Measurements from ENCODE around the gene PCDHGB4. TPM values are rescaled to one million over a fixed set of nuclear protein-coding genes. Genes with fewer than 3 reads are reported as not detected.
"Not testable (repeated sequence)": the region's sequence is repeated elsewhere in the genome, so short reads cannot be mapped to it uniquely, and the experiment has no call there.

Gene PCDHGB4
- total RNA-seq, 1 donor, result 0.31 TPM

DNA sequence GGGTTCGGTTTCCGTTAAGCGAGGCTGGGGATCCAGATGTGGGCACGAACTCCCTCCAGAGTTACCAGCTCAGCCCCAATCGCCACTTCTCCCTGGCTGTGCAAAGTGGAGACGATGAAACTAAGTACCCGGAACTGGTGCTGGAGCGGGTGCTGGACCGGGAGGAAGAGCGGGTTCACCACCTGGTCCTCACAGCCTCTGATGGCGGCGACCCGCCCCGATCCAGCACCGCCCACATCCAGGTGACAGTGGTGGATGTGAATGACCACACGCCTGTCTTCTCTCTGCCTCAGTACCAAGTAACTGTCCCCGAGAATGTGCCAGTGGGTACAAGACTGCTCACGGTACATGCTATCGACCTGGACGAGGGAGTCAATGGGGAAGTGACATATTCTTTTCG, 4.2 kb upstream of the PCDHGB4 start:
- H3K27me3 ChIP-seq (ENCODE audit: insufficient read depth, low read length), result peaks cover 84% of the 10 kb centered on the region
- H3K9me3 ChIP-seq (ENCODE audit: low read depth, low read length), result peaks cover 8% of the 10 kb centered on the region
- no peaks in the 10 kb centered on the region for H3K4me1 ChIP-seq (ENCODE audit: insufficient read depth, low read length)
- no peak overlapping the region for H3K4me3 ChIP-seq (ENCODE audit: low read length)

DNA sequence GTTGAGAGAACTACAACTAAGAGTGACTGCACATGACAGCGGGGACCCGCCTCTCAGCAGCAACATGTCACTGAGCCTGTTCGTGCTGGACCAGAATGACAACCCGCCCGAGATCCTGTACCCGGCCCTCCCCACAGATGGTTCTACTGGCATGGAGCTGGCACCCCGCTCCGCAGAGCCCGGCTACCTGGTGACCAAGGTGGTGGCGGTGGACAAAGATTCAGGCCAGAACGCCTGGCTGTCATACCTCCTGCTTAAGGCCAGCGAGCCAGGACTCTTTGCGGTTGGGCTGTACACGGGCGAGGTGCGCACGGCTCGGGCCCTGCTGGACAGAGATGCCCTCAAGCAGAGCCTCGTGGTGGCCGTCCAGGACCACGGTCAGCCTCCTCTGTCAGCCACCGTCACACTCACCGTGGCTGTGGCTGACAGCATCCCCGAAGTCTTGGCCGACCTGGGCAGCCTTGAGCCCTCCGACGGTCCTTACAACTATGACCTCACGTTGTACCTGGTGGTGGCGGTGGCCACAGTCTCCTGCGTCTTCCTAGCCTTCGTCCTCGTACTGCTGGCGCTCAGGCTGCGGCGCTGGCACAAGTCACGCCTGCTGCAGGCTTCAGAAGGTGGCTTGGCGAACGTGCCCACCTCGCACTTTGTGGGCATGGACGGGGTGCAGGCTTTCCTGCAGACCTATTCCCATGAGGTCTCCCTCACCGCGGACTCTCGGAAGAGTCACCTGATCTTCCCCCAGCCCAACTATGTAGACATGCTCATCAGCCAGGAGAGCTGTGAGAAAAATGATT, 2.8 kb upstream of the PCDHGB4 start:
- Histone ChIP-seq H3K4me3 (ENCODE audit: low read length) (no peak overlapping the region), H3K9me3 (ENCODE audit: low read depth, low read length) (peaks cover 8% of the 10 kb centered on the region), H3K27me3 (ENCODE audit: insufficient read depth, low read length) (peaks cover 89% of the 10 kb centered on the region), H3K4me1 (ENCODE audit: insufficient read depth, low read length) (no peaks in the 10 kb centered on the region)

DNA sequence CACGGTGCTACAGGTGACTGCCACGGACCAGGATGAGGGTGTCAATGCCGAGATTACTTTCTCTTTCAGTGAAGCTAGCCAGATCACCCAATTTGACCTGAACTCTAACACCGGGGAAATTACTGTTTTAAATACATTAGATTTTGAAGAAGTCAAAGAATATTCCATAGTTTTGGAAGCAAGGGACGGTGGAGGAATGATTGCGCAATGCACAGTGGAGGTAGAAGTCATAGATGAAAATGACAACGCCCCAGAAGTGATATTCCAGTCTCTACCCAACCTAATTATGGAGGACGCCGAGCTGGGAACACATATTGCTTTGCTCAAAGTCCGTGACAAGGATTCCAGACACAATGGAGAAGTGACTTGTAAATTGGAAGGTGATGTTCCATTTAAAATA, 1.2 kb downstream of the PCDHGB4 start:
- peaks cover 91% of the 10 kb centered on the region for H3K27me3 ChIP-seq (ENCODE audit: insufficient read depth, low read length)
- no peak overlapping the region for H3K4me3 ChIP-seq (ENCODE audit: low read length)
- no peaks in the 10 kb centered on the region for H3K4me1 ChIP-seq (ENCODE audit: insufficient read depth, low read length)
- peaks cover 9% of the 10 kb centered on the region for H3K9me3 ChIP-seq (ENCODE audit: low read depth, low read length)

DNA sequence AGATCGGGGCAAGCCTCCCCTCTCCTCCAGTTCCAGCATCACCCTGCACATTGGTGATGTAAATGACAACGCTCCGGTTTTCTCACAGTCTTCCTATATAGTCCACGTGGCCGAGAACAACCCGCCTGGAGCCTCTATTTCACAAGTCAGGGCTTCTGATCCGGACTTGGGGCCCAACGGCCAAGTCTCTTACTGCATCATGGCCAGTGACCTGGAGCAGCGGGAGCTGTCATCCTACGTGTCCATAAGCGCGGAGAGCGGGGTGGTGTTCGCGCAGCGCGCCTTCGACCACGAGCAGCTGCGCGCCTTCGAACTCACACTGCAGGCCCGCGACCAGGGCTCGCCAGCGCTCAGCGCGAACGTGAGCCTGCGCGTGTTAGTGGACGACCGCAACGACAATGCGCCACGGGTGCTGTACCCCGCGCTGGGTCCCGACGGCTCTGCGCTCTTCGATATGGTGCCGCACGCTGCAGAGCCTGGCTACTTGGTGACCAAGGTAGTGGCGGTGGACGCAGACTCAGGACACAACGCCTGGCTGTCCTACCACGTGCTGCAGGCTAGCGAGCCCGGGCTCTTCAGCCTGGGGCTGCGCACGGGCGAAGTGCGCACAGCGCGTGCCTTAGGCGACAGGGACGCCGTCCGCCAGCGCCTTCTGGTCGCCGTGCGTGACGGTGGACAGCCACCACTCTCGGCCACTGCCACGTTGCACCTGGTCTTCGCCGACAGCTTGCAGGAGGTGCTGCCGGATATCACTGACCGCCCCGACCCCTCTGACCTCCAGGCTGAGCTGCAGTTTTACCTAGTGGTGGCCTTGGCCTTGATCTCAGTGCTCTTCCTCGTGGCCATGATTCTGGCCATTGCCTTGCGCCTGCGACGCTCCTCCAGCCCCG, 1.9 kb downstream of the PCDHGB4 start:
- H3K4me3 ChIP-seq (ENCODE audit: low read length), result no peak overlapping the region
- no peaks in the 10 kb centered on the region for H3K4me1 ChIP-seq (ENCODE audit: insufficient read depth, low read length)
- H3K9me3 ChIP-seq (ENCODE audit: low read depth, low read length), result peaks cover 12% of the 10 kb centered on the region
- H3K27me3 ChIP-seq (ENCODE audit: insufficient read depth, low read length), result peaks cover 91% of the 10 kb centered on the region

DNA sequence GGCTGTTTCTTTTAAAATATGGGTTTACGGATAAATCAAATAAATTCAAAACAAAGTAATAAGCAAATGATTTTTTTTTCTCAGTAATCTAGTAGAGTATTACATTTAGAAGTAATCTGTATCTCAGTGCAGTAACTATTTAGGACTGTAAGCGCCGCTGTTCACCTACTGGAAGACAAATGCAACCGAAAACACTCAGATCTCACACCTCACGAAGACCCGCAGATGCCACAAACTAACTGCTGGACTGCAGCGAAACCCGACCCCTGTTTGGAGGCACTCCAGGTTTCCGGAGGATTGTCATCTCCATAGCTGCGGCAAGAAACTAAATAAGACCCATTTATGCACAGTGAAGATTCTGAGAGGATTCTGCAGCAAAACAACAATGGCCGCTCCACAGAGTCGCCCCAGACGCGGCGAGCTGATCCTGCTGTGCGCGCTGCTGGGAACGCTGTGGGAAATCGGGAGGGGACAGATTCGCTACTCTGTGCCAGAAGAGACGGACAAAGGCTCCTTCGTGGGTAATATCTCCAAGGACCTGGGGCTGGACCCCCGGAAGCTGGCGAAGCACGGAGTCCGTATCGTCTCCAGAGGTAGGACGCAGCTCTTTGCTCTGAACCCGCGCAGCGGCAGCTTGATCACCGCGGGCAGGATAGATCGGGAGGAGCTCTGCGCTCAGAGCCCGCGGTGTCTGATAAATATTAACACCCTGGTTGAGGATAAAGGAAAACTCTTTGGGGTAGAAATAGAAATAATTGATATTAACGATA, 5.1 kb downstream of the PCDHGB4 start, which contains the start of gene PCDHGA8:
Gene PCDHGA8, plus strand, starts transcription at position 205 of the 770 bp plus-strand sequence. Its CDS starts 181 bp downstream, at position 386.
- Histone ChIP-seq H3K4me1 (ENCODE audit: insufficient read depth, low read length) (no peaks in the 10 kb centered on the region), H3K27me3 (ENCODE audit: insufficient read depth, low read length) (peaks cover 89% of the 10 kb centered on the region), H3K4me3 (ENCODE audit: low read length) (no peak within 1 kb of the TSS), H3K9me3 (ENCODE audit: low read depth, low read length) (peaks cover 17% of the 10 kb centered on the region)

DNA sequence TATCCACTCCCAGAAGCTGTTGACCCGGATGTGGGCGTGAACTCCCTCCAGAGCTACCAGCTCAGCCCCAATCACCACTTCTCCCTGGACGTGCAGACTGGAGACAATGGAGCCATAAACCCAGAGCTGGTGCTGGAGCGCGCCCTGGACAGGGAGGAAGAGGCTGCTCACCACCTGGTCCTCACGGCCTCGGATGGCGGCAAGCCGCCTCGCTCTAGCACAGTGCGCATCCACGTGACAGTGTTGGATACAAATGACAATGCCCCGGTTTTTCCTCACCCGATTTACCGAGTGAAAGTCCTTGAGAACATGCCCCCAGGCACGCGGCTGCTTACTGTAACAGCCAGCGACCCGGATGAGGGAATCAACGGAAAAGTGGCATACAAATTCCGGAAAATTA, 5.8 kb downstream of the PCDHGB4 start:
- peaks cover 90% of the 10 kb centered on the region for H3K27me3 ChIP-seq (ENCODE audit: insufficient read depth, low read length)
- H3K4me3 ChIP-seq (ENCODE audit: low read length), result no peak overlapping the region
- peaks cover 17% of the 10 kb centered on the region for H3K9me3 ChIP-seq (ENCODE audit: low read depth, low read length)
- H3K4me1 ChIP-seq (ENCODE audit: insufficient read depth, low read length), result no peaks in the 10 kb centered on the region

DNA sequence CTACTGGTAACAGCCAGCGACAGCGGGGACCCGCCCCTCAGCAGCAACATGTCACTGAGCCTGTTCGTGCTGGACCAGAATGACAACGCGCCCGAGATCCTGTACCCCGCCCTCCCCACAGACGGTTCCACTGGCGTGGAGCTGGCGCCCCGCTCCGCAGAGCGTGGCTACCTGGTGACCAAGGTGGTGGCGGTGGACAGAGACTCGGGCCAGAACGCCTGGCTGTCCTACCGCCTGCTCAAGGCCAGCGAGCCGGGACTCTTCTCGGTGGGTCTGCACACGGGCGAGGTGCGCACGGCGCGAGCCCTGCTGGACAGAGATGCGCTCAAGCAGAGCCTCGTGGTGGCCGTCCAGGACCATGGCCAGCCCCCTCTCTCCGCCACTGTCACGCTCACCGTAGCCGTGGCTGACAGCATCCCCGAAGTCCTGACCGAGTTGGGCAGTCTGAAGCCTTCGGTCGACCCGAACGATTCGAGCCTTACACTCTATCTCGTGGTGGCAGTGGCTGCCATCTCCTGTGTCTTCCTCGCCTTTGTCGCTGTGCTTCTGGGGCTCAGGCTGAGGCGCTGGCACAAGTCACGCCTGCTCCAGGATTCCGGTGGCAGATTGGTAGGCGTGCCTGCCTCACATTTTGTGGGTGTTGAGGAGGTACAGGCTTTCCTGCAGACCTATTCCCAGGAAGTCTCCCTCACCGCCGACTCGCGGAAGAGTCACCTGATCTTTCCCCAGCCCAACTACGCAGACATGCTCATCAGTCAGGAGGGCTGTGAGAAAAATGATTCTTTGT, 7.1 kb downstream of the PCDHGB4 start:
- H3K9me3 ChIP-seq (ENCODE audit: low read depth, low read length), result peaks cover 17% of the 10 kb centered on the region
- not testable (repeated sequence) for H3K4me3 ChIP-seq (ENCODE audit: low read length); H3K4me1 ChIP-seq (ENCODE audit: insufficient read depth, low read length)
- H3K27me3 ChIP-seq (ENCODE audit: insufficient read depth, low read length), result peaks cover 92% of the 10 kb centered on the region

DNA sequence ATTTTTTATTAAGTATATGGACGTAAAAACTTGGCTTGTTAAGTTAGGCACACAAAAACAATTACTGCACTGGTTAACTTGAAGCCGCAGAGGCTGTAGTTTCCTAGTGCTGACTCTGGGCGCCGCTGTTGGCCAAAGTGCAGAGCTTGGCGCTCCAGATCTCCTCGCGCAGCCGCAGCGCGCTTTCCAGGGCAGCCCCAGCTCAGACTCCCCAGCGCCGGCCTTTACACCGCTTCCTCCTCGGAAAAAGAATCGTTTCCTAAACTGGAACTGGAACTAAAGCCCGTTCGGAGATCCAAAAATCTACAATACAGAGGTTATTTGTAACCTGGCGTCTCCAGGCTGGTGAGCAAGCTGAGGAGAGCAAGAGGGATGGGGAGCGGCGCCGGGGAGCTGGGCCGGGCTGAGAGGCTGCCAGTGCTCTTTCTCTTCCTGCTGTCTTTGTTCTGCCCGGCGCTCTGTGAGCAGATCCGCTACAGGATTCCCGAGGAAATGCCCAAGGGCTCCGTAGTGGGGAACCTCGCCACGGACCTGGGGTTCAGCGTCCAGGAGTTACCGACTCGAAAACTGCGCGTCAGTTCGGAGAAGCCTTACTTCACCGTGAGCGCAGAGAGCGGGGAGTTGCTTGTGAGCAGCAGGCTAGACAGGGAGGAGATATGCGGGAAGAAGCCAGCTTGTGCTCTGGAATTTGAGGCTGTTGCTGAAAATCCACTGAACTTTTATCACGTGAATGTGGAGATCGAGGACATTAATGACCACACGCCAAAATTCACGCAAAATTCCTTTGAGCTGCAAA, 10.5 kb downstream of the PCDHGB4 start, which contains the start of gene PCDHGB5:
Gene PCDHGB5, plus strand, starts transcription at position 192 of the 796 bp plus-strand sequence. Its CDS starts 181 bp downstream, at position 373.
- Histone ChIP-seq H3K27me3 (ENCODE audit: insufficient read depth, low read length) (peaks cover 90% of the 10 kb centered on the region), H3K9me3 (ENCODE audit: low read depth, low read length) (peaks cover 15% of the 10 kb centered on the region)
- not testable (repeated sequence) for H3K4me1 ChIP-seq (ENCODE audit: insufficient read depth, low read length); H3K4me3 ChIP-seq (ENCODE audit: low read length)

DNA sequence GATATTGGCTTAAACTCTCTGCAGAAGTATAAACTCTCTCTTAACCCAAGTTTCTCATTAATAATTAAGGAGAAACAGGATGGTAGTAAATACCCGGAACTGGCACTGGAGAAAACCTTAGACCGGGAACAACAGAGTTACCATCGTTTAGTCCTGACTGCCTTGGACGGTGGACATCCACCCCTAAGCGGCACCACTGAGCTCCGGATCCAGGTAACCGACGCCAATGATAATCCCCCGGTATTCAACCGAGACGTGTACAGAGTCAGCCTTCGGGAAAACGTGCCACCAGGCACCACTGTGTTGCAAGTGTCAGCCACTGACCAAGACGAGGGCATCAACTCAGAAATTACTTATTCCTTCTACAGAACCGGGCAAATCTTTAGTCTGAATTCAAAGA, 11.1 kb downstream of the PCDHGB4 start:
- H3K4me3 ChIP-seq (ENCODE audit: low read length), result no peak overlapping the region
- peaks cover 90% of the 10 kb centered on the region for H3K27me3 ChIP-seq (ENCODE audit: insufficient read depth, low read length)
- no peaks in the 10 kb centered on the region for H3K4me1 ChIP-seq (ENCODE audit: insufficient read depth, low read length)
- peaks cover 8% of the 10 kb centered on the region for H3K9me3 ChIP-seq (ENCODE audit: low read depth, low read length)

DNA sequence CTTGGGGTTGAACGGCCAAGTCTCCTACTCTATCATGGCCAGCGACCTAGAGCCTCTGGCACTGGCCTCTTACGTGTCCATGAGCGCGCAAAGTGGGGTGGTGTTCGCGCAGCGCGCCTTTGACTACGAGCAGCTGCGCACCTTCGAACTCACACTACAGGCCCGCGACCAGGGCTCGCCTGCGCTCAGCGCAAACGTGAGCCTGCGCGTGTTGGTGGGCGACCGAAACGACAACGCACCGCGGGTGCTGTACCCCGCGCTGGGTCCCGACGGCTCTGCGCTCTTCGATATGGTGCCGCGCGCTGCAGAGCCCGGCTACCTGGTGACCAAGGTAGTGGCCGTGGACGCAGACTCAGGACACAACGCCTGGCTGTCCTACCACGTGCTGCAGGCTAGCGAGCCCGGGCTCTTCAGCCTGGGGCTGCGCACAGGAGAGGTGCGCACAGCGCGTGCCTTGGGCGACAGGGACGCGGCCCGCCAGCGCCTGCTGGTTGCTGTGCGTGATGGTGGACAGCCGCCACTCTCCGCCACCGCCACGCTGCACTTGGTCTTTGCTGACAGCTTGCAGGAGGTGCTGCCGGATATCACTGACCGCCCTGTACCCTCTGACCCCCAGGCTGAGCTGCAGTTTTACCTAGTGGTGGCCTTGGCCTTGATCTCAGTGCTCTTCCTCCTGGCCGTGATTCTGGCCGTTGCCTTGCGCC, 12.2 kb downstream of the PCDHGB4 start:
- peaks cover 4% of the 10 kb centered on the region for H3K9me3 ChIP-seq (ENCODE audit: low read depth, low read length)
- peaks cover 92% of the 10 kb centered on the region for H3K27me3 ChIP-seq (ENCODE audit: insufficient read depth, low read length)
- no peaks in the 10 kb centered on the region for H3K4me1 ChIP-seq (ENCODE audit: insufficient read depth, low read length)
- no peak overlapping the region for H3K4me3 ChIP-seq (ENCODE audit: low read length)

DNA sequence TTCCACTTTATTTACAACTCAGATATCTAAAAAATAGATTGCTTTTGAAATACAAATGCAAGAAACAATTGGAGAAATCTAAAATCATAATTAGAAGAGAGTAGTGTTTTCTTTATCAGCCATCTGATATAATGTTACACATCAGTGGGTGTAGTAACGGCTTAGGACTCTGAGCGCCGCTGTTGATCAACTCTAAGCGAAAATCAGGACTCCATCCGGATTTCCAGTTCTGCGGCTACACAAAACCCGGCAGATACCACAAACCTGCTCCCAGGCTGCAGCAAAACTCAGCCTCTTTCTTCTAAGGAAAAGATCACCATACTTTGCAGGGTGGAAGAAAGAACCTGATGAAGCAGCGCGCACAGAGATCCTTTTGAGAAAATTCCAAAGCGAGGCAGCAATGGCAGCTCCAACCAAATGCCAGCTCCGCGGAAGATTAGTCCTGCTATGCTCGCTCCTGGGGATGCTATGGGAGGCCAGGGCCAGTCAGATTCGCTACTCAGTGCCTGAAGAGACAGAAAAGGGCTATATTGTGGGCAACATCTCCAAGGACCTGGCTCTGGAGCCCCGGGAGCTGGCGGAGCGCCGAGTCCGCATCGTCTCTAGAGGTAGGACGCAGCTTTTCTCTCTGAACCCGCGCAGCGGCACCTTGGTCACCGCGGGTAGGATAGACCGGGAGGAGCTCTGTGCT, 15.2 kb downstream of the PCDHGB4 start, which contains the start of gene PCDHGA9:
Gene PCDHGA9, plus strand, starts transcription at position 226 of the 691 bp plus-strand sequence. Its CDS starts 175 bp downstream, at position 401.
- Histone ChIP-seq H3K4me3 (ENCODE audit: low read length) (no peak within 1 kb of the TSS), H3K4me1 (ENCODE audit: insufficient read depth, low read length) (no peaks in the 10 kb centered on the region), H3K9me3 (ENCODE audit: low read depth, low read length) (no peaks in the 10 kb centered on the region), H3K27me3 (ENCODE audit: insufficient read depth, low read length) (peaks cover 93% of the 10 kb centered on the region)

DNA sequence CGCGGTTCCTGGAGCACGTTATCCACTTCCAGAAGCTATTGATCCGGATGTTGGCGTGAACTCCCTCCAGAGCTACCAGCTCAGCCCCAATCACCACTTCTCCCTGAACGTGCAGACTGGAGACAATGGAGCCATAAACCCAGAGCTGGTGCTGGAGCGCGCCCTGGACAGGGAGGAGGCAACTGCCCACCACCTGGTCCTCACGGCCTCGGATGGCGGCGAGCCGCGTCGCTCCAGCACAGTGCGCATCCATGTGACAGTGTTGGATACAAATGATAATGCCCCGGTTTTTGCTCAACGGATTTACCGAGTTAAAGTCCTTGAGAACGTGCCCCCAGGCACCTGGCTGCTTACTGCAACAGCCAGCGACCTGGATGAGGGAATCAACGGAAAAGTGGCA, 15.9 kb downstream of the PCDHGB4 start:
- no peaks in the 10 kb centered on the region for H3K9me3 ChIP-seq (ENCODE audit: low read depth, low read length)
- H3K27me3 ChIP-seq (ENCODE audit: insufficient read depth, low read length), result peaks cover 97% of the 10 kb centered on the region
- H3K4me3 ChIP-seq (ENCODE audit: low read length), result no peak overlapping the region
- H3K4me1 ChIP-seq (ENCODE audit: insufficient read depth, low read length), result no peaks in the 10 kb centered on the region

Measured in mononuclear cell (primary cell).